T-helper 9 cell (primary cell): ENCODE results near the gene DNAJC27.

ENCODE experiments used
- DNase-seq: peaks from one replicate; pipeline ENCODE4 v3.0.0-alpha.2; 2020

DNAJC27 gene

DNA sequence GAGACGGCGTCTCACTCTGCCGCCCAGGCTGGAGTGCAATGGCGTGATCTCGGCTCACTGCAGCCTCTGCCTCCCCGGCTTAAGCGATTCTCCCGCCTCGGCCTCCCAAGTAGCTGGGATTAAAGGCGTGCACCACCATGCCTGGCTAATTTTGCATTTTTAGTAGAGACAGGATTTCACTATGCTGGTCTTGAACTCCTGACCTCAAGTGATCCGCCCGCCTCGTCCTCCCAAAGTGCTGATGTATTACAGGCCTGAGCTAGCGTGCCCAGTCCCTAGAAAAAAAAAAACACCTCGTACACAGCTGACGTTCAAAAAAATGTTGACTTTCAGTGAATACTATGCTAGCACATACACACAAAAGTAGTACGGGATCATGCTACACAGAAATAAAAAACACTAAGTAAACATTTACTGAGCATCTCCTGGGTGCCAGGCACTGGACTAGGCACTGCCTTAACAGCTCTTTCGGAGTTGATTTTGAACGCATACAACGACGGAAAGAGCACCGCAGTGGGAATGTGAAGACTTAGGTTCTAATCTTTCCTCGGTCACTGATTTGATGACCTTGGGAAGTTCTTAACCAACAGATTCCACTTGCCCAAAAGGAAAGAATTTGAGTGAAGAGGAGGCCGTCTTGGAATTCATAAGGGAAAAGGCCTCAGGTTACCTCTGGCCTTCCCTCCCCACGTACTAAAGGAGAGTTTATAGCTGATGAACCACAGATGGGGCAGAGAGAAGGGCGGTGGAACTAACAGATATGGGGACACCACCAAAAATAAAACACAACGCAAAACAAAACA, 1.1 kb downstream of the DNAJC27 start:
- no peak for DNase-seq

DNA sequence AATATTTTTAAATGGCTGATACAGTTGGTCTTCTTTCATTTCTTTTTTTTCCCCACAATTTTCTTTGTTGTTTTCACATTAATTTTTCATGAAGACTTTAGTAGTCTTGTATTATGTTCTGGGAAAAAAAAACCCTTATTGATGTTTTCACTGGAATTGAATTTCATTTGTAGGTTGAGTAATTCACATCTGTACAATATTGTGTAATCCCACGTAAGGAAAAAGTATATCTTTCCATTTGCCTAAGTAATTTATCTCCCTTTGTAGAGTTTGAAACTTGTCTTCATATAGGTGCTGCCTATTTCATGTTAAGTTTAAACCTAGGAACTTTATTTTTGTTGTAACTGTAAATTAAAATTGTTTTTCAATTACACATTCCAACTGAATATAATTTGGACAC, 2.0 kb downstream of the DNAJC27 start:
- no peak for DNase-seq

DNA sequence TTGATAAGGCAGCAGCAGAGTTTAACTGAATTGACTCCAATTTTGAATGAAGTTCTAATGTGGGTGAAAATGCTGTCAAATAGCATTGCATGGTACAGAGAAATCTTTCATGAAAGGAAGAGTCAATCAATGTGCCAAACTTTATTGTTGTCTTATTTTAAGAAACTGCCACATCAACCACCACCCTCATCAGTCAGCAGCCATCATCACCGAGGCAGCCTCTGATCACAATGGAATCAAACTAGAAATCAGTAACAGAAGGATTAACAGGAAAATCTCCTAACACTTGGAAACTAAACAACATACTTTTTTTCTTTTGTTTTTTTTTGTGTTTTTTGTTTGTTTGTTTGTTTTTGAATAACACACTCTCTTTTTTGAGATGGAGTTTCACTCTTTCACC, 9.9 kb downstream of the DNAJC27 start:
- DNase-seq: no peak

DNA sequence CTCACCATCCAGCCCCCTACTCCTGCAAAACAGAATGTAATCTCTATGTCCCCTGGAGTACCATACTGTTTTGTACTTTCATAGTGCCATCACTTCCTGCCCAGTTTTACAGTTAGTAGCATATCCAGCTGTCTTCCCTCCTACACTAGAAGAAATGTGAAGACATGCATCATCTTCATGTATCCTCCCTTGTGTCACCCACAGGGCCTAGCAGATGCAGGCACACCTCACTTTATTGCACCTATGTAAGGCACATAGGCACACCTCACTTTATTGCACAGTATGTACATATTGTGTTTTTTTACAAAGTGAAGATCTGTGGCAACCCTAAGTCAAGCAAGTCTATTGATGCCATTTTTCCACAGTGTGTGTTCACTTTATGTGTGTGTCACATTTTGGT, 12.0 kb downstream of the DNAJC27 start:
- no peak for DNase-seq

DNA sequence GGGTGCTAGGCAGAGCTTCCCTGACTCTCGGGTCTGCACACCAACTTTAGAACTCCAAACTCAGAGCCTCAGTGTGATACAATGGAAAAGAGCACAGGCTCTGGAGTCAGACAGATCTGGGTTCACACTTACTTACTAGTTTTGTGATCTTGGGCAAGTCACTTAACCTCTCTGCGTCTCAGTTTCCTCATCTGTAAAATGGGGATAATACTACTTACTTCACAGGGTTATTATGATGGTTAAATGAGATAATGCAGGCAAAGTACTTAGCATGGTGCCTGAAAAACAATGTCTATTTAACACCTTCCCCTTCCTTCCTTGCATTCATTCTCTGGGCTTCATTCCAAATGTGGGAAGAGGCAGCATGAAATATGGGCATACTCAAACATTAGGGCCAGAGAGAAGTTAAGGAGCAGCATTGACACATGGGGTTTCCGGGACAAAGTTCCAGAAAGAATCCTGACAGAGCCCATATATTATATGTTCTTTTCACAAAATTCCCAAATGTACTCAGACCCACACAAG, 13.3 kb downstream of the DNAJC27 start:
- DNase-seq: no peak

DNA sequence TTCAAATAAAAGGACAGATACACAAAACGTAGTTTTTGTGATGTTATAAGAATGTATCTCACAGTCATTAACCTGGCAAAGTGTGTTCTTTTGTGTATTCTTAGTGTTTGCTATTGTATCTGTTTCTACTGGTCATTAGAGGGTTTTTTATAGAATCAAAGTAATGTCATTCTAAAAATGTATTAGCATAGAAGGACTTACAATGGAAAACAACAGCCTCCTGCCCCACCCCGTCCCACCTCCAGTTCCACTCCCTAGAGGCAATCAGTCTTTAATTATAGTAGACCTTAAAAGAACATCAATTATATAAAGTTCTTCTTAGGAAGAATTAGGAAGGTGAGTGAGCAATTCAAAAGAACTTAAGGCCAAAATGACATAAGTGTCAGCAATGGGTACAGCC, 13.8 kb downstream of the DNAJC27 start:
- DNase-seq: no peak

DNA sequence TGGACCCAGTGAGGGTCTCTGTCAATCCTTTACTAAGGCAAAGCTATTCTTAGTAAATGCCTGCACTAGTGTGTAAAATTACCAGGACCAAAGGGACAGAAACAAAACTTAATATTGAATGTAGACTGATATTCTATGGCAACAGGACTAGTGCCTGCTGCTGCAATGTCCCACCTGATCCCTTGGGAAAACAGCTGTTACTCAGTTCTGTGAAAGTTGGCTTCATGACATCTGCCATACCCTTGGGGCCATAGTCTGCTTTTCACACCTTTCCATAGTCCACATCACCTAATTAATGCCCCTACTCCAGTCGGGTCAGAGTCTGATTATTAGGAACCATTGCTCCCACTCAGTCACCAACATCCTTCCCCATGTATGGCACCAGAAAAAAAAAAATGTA, 14.5 kb downstream of the DNAJC27 start:
- no peak for DNase-seq

DNA sequence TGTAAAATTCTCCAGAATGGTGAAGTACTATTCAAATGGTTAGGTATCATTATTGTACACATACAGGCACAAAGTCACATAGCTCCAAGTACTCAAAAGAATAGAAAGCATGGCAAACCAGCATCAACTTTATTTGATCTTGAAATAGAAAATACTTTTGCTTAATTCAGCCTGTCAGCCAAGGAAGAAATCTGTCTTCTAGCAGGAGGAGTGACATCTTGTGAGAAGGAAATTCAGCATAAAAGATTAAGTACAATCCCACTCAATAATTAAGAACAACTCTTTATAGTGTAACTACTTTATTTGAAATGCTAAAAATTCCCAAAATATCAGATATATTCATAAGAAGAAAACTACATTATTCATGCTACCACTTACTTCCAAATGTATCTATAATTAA, 15.8 kb downstream of the DNAJC27 start:
- no peak for DNase-seq

DNA sequence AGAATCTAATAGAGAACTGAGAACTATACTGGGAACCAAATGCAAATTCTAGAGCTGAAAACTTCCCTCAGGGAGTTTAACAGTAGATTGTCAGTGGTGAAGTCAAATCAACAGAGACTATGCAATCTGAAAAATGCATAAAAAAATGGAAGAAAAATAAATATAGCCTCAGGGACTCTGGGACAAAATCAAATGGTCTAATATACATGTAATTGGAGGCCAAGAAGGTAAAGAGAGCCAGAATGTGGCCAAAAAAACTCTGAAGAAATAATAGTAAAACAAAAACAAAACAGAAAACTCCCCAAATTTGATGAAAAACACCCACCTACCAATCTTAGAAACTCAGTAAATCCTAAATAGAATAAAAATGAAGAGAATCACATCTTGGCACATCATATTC, 16.5 kb downstream of the DNAJC27 start:
- DNase-seq: no peak

DNA sequence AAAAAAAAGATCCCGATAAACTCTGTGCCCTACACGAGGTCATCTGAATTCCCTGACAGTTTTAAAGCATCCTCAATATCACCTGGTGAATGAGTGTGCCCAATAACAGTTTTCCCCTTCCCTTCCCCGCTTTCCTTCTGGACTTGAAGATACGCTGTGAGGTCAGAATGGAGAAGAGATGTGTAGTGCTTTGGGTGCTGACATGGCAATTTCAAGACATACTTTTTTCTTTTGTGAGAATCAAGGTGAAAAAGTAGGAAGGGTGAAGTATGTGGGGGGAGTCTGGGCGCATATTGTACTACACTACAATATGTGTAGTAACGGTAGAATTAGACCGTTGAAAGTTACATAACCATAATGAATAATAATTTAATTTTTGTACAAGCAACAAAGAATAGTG, 21.7 kb downstream of the DNAJC27 start:
- no peak for DNase-seq

DNA sequence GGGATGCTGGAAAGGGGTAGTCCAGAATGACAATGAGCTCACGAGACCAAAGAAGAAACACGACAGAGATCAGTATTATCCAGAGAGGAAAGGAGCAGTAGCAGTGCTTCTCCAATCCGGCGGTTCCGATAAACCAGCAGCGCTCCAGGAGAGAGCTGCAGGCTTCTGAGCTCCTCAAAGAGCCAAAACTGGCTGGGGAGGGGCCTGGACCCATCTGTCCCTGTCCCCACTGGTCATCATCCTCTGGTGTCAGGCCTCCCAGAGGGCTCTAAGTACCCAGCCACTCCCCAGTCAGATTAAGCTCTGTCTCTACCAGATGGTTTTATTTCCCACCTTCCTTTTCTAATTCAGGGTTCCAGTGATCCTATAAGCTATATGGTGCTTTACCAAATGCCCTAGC, 23.2 kb downstream of the DNAJC27 start:
- DNase-seq: no peak

DNA sequence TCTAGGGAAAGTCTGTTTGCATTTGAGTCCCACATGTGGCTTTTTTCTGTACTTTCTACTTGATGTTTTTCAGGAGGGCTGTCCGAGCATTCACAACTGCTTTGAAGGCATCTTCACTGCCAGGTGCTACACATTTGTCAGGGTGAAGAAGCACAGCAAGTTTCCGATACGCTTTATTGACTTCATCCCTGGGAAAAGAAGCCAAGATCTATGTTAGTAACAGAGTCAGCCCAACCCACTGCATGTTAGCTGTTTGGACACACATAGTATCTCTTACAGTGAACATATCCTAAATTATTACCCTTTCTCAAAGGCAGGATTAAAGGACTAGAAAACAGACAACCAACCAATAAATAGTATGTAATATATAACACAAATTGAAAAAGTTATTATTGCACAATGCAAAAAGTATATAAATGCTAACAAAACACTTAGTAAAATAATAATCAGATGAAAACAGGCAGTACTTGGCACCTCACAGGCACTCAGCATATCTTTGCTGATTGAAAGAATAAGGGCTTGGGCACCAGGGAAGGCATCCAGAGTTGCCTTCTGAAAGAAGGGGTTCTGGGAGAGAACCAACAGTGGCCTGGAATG, 24.1 kb downstream of the DNAJC27 start:
- DNase-seq: no peak

DNA sequence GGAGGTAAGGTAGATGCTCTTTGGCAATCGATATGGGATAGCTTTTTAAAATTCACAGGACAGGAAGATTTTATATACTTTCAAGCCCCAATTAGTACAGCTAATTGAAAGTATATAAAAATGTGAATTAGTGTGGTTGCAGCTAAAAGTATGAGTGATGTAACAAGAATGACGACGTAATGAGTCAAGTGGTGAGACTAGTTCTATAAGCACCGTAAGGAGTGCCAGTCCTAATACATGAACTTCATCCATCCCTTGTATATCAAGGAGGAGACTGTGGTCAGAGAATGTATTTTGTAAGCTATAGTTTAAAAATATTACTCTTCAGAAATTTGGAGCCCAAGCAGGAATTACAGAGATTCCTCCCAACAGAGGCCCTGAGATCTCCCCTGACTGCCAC, 25.8 kb downstream of the DNAJC27 start:
- no peak for DNase-seq

DNA sequence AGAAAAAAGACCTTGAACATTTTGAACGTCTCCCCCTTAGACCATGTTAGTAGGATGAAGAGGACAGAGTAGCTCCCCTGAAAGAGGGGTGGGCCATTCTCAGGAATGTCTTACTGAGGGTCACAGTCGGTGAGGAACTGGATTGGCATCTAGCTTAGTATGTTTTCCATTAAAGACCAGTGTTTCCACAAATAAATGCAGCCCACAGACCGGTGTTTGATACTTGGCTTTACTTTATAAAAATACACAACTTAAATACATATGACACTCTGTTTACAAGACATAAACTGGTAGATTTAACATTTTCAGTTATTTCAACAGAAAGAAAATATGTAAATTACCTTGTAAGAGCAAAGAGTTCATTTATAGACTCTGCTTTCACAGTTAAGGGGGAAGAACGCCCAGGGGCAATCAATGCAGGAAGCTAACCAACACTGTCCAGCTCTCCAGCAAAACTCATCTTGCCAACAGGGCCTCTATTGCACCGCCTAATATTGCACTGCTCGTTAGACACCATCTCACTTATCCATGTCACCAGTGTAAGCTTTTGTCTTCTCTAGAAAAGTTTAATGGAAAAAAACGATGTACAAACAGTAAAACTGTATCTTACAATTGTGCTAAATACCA, 28.2 kb downstream of the DNAJC27 start:
- DNase-seq: no peak

DNA sequence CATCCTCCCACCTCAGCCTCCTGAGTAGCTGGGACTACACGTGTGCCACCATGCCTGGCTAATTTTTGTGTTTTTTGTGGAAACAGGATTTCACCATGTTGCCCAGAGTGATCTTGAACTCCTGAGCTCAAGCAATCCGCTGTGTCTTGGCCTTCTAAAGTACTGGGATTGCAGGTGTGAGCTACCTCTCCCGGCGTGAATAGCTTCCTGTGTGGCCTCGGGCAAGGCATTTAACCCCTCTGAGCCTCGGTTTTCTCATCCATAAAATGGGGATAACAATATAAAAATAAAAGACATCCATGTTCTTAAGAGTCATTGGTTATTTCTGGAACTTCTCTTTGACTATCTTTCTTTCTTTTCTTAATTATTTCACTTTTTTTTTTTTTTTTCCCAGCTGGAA, 32.4 kb downstream of the DNAJC27 start:
- DNase-seq: no peak

DNA sequence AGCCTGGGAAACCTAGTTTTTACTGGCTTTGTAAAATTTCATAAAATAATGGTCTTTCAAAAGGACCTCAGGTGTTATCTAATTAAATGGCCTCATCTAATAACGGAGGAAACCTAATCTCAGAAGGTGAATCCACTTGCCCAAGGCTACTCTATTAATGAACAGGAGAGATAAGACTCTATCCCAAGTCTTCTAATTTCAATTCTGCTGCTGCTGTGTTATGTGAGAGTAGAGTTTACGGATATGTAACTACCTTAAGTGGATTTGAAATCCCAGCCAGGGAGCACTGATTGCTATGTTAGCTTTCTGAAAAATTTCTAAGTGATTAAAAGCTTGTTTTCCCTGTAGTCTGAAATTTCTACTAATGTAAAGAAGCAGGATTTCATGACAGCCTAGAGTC, 34.5 kb downstream of the DNAJC27 start:
- no peak for DNase-seq

DNA sequence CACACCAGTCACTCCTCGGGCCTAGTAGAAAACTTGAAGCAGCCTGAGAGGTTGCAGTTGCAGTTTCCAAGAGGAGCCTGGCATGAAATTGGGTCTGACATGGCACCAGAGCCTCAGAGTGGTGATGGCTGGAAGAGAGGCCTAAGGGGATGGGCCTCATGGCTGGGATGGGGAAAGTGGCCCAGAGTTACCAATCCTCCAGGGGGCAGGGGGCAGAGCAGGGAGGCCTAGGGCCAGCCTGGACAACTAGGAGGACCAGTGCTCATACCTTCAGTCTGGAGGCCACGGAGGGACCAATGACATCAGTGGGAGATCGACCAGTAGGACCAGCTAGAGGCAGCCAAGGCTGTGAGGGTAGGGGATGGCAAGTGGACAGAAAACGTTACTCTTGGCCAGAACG, 36.6 kb downstream of the DNAJC27 start:
- no peak for DNase-seq

DNA sequence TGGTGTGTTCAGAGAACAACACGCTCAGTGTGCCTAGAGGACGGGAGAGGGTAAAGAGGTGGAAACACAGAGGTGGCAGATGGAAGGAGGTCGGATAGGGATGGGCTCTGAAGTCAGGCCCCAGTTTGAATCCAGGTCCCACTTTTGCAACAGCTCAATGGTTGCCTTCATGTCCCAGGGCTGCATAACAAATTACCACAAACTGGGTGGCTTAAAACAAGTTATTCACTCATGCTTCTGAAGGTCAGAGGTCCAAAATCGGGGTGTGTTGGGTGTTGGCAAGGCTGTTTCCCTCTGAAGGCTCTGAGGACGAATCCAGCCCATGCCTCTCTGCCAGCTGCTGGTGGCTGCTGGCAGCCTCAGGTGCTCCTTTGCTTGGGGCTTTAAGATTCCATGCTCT, 39.0 kb downstream of the DNAJC27 start:
- no peak for DNase-seq

DNA sequence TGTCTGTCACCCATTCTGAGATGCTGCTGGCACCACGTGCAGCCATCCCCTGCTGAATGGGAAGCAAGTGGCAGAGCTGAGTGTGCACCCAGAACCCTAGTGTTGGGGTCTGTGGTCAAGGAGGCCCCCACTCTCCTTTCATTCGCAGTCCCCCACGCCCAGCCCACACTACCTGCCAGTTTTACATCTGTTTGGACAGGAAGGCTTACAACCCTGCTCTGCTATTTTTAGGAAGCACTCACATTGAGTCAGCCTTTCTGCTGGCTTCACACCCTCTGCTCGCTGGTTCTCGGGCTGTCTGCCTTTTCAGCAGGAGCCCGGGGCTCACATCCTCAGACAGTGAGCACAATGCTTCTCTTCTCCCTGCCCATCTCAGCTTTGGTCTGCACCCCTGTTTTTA, 41.0 kb downstream of the DNAJC27 start:
- no peak for DNase-seq

DNA sequence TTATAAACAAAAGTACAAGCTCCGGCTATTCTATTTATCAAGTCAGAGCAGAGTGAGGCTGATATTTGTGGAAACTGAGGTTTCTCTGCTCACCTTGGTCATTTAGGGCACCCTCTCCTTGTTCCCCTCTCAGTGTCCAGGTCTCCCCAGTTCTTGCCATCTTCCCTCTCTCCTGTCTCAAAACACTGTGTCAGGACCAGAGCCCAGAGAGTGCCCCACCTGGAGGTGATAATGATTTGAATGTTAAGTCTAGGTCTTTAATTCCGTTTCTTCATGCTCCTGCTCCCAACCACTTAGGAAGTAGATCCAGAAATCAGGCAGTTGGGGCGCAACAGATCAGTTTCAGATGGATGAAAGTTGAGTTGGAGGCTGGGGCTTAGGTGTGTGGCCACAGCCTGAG, 42.5 kb downstream of the DNAJC27 start:
- no peak for DNase-seq

DNA sequence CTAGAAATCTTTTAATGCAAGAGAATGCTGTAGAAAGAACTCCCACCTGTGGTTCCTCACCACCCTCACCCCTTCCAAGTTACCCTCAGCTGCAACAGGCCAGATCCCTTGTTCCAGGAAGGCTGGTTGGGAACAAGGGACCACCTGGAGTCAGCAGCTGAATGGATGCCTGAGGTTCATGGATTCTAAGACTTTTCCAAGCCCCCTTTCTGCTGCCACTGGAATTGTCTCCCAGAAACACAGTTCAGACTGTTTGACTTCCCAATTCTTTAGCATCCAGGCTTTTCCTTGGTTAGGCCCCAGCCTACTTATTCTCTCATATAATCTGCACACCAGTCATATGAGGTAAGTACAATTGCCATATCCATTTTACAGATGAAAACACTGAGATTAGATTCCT, 43.7 kb downstream of the DNAJC27 start:
- DNase-seq: no peak

DNA sequence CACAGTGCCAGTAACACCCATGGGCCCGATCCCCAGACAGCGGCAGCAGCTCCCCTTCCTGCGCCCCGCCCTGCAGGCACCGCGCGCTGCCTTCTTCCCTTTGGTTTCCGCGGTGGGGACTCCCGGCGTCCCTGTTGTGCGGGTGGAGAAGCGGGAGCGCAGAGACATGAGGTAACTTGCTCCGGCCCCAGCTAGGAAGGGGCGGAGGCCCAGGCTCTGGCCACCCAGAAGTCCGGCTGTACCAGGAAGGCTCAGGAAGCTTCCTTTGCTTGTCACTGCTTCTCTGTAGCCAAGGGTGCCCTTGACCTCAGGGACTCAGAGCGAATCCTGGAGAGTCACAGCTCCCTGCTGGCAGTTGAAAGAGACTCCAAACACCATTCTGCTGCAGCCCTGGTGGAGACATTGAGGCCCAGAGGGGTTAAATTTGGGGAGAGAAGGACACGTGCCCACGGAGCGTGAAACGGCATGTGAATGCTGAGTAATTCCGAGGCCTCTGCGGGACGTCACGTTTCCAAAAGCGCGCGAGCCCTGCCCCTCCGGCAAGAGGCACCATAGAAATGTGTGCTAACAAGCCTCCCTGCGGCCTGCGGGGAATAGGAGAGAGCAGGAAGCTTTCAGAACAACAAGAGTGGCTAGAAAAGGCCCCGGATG, 45.0 kb downstream of the DNAJC27 start:
- no peak for DNase-seq

DNA sequence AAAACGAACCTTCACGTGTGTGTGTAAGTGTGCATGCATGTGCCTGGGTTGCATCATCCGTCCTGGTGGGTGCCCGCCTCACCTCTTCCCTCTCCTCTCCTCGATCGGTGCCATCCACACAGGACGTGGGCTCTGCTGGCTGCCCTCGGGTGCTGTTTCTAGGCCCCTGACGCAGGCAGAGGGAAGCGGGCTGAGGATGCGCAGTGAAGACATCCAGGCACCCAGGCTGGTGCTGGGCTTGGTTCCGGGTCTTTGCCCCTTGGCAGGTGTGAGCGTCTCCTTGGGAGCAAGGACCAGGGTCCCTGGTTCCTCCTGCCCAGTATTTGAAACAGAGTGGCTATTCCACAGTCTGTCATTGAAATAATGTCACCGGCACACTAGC, 45.5 kb downstream of the DNAJC27 start:
- DNase-seq: no peak

DNA sequence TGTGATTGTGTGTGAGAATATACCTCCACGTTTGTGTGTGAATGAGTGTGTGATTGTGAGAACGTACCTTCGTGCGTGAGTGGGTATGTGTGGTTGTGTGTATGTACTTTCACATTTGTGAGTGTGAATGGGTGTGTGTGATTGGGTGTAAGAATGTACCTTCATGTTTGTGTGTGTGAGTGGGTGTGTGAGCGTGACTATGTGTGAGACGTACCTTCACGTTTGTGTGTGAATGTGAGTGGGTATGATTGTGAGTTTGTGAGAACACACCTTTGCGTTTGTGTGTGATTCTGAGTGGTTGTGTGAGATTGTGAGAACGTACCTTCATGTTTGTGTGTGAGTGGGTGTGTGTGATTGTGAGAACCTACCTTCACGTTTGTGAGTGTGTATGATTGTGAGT, 45.9 kb downstream of the DNAJC27 start:
- DNase-seq: no peak
